GM20431 (cell line): Measurements from ENCODE around the gene SLC25A25.

Experiments
- in situ Hi-C: fragments of 300-500 bp; cut with MseI, MboI; formaldehyde crosslinking; loops from one replicate; pipeline ENCODE4 v1.15.0; 2020; ENCODE audit warnings: low sequenced_read_pairs; ENCODE audit not compliant: unreplicated experiment

The SLC25A25 gene

DNA sequence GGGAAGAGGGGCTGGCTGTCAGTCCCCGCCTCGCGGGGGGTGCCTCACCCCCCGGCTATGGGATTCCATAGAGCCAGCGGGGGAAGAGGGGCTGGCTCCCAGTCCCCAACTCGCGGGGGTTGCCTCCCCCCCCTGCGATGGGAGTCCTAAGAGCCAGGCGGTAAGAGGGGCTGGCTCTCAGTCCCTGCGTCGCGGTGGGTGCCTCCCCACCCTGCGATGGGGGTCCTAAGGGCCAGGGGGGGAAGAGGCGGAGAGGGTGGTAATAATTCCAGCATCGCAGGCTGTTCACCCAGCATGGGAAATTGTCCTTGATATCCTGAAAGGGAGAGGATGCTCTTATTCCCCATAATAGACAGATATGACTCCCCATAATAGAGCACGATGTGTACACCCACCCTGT, 71.6 kb downstream of the SLC25A25 start:
- in situ Hi-C loops, result no loop called here

DNA sequence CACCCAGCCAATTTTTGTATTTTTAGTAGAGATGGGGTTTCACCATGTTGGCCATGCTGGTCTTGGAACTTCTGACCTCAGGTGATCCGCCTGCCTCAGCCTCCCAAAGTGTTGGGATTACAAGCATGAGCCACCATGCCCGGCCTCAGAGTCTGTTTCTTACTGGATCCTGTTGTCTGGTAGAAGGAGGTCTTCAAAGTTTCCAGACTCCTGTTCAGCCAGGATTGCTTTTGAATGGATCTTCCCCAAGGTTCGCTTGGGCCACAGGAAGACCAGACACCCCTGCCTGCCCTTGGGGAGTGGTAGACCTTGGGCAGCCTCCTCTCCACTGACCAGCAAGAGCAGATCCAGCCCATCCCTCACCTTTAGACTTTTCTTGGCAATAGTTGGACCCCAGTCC, 73.6 kb downstream of the SLC25A25 start:
- in situ Hi-C loops, result no loop called here

DNA sequence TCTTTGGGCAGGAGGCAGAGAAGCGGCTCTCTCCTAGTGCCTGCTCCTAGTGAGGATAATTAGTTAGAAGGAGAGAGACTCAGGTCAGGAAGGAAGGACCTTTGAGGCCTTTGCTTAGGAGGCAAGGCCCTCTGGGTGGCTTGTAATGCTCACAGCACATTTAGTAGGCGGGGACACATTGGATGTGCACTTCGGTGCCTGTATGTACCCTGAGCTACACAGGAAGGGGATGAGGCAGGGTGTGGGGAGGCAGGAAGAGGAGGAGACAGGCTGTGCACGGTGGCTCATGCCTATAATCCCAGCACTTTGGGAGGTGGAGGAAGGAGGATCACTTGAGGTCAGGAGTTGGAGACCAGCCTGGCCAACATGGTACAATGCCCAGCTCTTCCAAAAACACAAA, 74.0 kb downstream of the SLC25A25 start:
- in situ Hi-C loops, result no loop called here

DNA sequence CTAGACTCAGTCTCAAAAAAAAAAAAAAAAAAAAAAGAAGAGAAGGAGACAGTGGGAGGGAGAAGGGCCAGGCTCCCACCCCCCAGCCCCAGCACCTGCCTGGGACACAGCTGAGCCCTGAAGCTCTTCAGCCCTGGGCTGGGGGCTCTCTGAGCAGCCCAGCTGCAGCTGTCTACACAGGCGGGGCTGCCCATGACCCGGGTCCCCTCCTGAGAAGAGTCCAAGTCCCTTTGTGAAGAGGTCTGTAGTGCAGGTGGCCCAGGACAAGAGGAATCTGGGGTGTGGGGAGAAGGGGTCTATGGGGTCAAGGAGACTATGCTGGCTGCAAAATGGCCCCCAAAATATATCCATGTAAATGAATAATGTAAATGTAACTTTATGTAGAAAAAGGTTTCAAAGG, 74.6 kb downstream of the SLC25A25 start:
- in situ Hi-C loops, result no loop called here

DNA sequence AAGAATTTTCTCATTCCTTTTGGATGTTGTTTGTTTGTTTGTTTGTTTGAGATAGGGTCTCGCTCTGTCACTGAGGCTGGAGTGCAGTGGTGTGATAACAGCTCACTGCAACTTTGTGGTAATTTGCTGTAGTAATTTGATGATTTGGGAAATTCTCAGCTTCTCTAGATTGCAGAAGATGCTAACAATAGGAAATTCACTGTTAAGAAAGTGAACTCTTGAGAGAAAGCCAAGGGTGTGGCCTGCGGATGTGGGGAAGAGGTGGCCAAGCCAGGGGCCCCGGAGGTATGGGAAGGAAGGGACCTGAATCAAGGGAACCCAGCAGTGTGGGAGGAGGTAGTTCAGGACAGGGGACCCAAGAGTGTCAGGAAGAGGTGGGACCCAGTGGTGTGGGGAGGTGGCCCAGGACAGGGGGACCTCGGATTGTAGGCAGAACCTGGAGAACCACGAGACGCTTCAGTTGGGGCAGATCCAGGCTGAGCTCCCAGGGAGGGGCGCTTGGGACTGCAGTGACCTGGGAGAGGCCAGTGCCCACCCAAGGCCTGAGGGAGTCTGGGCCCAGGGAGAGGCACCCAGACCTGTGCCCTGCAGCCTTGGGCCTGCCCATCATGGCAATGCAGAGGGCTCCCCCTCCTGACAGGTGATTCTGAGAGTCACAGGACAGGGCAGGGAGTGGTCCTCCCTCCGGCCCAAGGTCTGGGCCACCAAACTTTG, 75.7 kb downstream of the SLC25A25 start:
- in situ Hi-C loops, result no loop called here

DNA sequence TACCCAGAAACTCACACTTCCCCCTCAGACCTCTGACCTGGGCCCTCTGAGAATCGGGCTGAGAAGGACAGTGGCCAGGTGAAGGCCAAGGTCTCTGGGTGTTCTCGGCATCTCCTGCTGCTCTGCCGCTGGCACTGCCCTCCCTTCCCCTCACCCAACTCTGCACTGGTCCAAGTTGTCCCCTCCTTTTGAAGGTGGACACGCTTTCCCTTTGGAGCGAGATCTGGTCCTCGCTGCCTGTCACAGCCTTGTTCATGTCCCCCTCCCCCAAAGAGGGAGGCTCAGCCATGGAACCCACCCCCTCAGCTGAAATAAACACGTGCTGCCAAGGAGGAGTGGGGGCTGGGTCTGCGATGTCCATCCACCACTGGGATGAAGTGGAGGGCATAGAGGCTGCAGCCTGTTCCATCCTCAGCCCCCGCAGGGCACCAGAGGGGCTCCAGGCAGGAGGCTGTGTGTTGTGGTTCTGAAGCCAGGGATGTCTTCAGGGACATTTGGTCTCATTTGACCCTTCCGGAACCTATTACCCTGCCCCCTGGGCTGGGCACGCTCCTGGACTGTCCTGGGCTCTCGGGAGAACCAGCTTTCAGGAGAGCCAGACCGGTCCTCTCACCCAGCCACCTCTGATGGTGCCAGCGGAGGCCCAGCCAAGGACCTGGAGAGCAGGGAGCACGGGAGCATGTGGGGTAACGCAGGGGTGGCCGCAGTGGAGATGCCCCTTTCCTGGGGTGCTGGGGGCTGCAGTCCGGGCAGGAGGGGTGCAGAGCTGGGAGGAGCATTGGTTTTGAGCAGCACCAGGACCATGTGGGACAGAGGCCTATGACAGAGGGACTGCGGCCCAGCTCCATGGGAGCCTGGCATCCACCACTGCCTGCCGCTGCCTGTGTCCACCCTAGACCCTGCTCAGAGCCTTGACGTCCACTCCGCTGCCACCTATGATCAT, 76.5 kb downstream of the SLC25A25 start:
- in situ Hi-C loops, result no loop called here

DNA sequence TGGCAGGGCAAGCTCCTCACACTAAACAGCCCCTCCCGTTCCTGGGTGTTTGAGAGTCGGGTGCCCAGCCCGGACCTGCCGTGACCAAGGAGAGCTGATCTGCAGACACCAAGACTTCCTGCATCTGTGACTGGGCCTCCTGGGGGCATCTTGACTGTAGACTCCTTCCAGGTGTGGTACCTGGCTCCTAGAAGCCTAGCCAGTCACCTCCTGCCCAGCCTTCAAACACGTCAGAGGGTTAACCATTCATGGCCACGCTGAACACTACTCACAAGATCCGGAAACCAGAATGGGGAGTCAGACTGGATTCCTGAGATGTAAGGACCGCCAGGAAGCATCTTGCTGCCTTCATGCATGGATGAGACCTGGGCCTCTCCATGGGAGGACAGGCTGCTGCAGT, 77.5 kb downstream of the SLC25A25 start:
- in situ Hi-C loops, result no loop called here

DNA sequence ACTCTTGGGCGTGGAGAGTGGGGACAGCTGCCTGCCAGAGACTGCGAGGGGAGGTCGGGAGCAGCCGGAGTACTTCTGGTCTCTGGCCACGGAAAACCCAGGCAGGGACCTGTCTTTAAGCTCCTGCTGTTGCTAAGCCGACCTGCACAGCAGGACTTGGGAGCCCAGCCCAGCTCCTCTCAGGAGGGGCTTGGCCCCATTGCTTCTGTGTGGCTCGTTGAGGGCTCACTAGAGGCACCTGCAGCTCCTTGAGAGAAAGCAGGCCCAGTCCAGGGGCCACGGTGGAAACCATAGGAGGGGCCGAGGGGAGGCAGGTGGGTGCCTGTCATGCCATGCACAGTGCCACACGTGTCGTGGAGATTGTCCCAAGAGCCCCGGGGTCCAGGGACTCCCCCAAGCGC, 77.9 kb downstream of the SLC25A25 start:
- in situ Hi-C loops, result no loop called here

DNA sequence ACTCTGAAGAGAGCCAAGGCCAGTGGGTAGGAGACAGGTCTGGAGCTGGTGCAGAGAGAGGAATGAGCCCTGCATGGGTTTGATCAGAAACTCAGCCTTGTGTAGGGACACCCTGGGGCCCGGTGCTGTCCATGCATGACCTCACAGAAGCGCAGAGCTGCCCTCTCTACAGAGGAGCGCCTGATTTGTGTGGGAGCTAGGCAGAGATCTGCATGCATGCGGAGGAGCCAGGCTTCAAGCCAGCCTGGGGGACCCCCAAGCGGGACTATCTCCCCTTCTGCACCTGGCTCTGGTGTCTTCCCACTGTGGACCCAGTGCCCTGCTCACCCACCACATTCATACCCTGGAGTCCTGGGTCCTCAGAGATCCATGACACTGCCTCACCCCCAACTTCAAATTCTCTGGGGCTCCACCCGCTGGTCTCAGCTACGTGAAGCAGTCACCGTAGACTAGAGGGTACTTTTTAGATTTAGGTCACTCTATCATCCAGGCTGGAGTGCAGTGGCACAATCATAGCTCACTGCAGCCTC, 78.6 kb downstream of the SLC25A25 start:
- in situ Hi-C loops, result no loop called here

DNA sequence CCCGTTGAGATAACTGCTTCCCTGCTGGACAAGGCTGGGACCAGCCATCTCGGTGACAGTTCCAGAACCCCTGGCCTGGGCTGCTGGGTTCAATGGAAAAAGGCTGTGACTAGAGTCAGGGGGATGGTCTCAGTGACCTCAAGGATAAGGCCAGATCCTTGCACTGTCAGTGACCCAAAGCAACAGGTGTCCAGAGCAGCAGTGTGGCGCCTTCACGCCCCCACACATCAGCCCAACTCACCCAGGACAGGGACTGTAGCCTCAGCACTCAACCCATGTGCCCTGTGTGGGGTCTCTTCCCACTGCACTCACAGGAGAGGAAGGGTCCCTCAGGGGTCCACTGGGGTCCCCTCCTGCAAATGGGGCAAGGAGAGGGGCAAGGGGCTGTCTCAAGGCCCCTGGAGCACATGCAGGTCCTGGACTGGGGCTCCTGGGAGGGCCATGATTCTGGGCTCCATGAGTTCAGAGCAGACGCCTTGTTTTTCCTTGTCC, 80.5 kb downstream of the SLC25A25 start:
- in situ Hi-C loops, result no loop called here

DNA sequence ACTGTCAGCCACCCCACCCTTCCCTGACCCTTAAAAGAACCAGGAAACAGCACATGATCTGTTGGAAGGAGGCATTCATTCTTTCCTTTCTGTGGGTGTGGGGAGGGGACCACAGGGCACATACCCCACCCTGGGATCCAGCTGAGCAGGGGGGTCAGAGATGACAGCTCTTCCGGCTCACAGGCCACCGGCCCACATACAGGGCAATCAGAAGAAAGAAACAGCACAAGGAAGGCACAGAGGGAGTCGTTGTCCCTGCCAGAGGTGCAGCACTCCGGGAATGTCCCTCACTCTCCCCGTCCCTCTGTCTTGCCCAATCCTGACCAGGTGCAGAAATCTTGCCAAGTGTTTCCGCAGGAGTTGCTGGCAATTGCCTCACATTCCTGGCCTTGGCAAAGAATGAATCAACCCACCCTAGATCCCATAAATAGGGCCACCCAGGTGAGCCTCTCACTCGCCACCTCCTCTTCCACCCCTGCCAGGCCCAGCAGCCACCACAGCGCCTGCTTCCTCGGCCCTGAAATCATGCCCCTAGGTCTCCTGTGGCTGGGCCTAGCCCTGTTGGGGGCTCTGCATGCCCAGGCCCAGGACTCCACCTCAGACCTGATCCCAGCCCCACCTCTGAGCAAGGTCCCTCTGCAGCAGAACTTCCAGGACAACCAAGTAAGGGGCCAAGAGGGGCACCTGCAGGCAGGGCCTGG, 81.1 kb downstream of the SLC25A25 start, which contains the start of gene LCN2:
Gene LCN2, plus strand, starts transcription at position 453 of the 701 bp plus-strand sequence. Its CDS starts 73 bp downstream, at position 526.
- in situ Hi-C loops, result no loop called here

DNA sequence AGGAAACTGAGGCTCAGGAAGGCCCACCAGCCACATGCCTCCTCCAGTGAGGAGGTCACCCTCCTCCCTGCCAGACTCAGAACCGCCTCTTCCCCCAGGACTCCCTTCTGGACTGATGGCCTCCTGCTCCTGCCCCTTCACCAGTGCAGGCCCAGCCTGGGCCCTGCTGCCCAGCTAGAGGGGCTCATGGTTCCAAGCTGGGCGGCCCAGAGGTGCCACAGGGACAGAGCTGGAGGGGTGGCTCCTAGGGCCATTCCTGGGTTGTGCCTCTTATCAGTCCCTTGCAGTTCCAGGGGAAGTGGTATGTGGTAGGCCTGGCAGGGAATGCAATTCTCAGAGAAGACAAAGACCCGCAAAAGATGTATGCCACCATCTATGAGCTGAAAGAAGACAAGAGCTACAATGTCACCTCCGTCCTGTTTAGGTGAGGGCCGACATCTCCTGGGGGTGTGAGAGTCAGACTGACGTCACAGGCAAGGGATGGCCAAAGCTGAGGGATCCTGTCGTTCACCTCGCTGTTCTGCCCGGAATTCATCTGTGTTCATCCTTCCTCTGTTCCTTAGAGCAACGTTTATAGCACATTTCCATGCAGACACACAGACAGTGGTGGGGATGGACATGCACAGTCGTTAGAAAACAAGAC, 82.0 kb downstream of the SLC25A25 start:
- in situ Hi-C loops, result no loop called here

DNA sequence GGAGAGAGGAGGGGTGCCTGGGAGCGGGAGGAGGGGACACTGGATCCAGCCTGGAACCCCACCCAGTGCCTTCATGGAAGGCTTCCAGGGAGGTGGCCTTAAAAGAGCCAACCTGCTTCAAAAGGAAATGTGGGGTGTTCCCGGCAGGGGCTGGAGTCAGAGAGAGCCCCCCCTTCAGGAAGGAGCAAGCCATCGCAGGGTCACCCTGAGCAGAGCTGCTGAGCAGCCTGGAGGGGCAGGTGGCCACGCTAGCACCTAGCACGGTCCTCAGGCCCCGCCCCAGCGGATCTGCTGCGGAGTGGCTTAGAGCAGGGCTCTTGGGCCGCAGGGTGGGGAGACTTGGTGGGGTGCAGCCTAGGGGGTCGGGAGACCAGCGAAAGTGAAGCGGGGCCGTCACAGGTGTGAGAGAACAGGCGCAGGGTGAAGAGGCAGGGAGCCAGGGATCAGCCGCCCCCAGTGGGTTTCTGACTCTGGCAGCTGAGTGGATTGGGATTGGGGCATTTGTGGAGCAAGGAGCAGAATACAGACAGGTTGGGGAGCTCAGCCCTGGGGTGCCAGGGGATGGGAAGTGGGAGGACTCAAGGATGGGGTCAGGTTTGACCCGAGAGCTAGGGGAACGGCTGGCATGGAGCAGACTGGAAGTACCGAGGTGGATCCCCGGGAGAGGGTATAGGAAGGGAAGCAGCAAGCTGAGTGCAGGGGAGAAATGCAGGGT, 82.7 kb downstream of the SLC25A25 start:
- in situ Hi-C loops, result no loop called here

DNA sequence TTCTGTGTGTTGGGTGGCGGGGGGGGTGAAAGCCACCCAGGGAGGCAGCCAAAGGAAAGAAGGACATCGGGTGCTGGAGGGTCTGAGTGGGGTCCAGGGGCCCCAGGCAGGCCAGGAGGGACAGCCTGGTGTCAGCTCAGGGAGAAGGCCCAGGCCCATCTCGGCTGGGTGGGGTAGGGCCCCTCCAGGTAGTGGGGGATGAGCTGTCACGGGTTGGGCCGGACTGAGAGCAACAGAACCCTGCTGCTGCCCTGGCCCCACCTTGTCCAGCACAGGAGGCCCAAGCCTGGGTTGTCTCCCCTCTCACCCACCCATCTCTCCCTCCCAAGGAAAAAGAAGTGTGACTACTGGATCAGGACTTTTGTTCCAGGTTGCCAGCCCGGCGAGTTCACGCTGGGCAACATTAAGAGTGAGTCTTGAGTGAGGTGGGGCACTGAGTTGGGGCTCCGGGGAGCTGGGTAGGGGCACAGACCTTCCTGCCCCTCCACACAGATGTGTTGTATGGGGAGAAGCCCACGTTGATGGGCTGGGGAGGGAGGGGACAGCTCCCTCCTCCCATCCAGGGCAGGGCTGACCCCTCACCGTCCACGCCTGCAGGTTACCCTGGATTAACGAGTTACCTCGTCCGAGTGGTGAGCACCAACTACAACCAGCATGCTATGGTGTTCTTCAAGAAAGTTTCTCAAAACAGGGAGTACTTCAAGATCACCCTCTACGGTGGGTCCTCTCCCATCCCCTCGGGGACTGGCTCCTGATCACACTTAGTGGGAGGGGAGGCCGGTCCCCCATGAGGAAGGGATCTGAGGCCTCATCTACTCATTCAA, 83.5 kb downstream of the SLC25A25 start:
- in situ Hi-C loops, result no loop called here

DNA sequence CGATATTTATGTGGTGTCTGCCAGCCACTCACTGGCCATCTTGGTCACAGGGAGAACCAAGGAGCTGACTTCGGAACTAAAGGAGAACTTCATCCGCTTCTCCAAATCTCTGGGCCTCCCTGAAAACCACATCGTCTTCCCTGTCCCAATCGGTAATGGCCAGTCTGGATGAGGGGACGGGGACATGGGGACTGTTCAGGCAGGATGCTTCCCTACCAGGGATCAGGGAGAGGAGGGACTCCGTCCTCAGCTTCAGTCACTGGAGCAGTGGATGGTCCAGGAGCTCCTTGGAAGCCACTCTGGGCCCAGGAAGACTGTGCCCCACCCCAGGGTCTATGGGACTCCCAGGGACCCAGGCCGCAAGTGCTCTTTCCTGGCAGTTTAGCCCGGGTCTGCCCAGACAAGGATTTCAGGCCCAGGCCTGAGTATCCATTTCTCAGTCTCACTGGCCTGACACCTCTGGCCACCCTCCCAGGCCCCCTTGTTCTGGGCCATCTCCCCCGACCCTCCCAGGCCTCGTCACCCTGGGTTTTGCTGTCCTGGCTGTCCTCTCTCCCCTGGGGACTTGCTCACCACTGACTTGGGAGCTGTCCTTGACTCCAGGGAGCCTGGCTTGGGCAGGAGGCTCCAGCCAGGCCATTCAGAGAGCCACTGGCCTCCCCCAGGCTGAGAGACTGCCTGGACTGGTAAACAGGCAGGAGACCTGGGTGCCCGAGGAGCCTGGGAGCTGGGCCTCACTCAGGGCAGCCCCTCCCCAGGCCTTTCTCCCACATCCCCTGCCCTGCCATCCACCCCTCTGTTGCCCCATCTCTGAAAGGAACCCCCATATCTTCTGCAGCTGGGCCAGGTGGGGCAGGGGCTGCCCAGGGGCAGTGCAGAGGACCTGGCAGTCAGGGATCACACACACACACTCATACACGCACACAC, 84.4 kb downstream of the SLC25A25 start:
- in situ Hi-C loops, result no loop called here

DNA sequence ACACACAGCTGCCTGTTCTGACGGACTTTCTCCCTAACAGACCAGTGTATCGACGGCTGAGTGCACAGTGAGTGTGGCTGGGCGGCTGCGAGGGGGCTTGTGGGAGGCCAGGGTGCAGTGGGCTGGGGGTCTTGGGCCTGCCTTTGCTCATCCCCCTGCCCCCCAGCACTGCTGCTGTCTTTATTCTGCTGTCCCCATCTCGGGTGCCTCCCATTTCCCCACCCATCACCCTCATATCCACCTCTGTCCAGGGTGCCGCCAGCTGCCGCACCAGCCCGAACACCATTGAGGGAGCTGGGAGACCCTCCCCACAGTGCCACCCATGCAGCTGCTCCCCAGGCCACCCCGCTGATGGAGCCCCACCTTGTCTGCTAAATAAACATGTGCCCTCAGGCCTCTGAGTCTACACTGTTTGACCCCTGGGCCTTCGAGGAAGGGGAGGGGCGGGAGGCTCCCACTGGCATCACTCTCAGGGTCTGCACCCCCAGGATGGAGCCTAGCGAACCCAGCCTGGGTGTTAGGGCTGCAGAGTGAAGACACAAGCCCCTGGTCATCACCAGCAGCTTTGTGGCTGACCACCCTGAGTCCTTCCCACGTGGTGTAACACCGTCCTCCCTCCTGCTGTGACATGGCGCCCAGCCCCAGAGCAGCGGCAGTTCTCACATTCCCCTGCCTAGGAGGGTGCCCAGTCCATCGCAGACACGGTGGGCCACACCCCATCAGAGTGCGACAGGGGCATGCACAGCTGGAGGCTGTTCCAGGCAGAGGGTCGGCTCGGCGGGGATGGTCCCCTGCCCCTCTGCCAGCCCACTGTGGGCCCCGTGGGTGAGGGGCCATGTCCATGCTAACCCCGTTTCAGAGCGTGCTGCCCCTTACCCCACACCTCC, 85.3 kb downstream of the SLC25A25 start:
- in situ Hi-C loops, result no loop called here
